G401.6 (cell line): Measurements from ENCODE around the gene MSI2.

Experiments used
- FAIRE-seq: peaks from 2 replicates; lab custom pipeline; 2012; peaks lifted over from hg19 to GRCh38; lab: Jason Lieb, UNC

MSI2 gene

DNA sequence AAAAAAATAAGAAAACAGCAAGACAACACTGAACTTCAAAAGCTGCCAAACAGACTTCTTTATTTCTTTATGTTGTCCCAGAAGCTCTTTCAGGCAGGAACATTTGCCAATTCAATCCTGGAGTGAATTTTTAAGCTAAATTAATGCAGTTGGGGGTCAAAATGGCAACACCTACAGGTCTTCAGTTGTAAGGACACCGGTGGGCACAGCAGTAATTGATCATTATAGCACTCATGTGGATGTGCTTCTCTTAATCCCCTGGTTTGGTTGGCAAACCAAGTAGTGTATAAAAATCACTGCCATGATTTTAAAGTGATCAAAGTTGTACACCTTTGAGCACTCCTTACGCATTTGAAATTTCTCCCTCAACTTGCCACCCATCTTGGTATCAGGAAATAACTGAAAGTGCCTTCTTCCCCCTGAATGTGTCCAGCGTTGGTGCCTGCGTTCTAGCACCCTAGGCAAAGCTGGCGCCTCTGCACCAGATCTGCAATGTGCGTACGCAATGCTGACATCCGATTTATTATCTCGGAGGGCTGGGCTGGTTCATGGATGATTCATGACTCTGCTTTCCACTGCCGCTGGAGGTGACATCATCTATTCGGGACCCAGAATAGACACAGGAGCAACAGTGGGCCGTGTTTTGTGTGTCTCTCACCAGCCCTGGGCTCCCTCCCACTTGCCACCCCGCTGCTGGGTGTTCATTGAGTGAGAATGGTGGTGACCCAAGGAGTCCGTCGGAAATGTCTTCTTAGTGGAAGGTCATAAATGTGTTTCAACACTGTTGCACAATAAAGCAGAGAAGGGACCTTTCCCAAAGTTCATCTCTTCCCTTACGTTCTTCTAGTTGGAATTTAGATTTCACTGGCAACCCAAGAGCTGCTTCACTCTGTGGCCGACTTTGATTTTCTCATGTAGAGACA lies 285.4 kb downstream of the MSI2 start:
- FAIRE-seq = no peak

DNA sequence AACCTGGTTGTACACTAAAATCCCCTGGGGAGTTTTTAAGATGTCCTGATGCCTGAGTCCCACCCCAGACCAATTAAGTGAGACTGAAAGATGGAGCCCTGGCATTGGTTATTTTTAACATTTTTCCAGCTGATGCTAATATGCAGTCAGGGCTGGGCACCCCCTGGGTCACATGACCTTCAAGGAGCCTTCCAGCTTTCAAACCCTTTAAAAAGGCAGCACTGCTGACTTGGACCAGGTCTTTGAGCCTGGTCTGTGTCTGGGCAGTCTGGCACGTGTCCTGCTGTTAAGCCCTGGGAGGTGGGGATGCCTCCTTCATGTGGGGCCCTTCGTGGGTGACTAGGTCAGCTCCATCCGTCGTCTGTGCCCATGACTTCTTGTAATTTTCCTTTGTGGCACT lies 286.2 kb downstream of the MSI2 start:
- FAIRE-seq = no peak

DNA sequence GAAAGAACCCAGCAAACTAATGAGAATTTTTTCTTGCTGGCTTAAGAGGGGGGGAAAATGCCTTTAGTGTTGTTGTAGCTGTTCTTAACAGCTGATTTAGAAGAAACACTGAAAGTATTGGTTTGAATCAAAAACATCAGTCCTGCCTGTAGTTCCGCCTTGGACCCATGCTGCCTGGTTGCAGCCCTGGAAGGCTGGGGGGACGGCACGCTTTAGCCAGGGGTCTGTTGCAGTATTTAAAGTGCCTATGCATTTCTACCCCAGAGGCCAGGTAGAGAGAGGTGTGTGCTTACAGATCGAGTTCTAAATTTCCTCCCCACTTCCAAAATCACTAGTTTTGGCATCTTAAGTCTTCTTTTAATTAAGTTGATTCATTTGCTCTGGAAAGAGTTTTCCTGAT lies 286.9 kb downstream of the MSI2 start:
- no peak for FAIRE-seq

DNA sequence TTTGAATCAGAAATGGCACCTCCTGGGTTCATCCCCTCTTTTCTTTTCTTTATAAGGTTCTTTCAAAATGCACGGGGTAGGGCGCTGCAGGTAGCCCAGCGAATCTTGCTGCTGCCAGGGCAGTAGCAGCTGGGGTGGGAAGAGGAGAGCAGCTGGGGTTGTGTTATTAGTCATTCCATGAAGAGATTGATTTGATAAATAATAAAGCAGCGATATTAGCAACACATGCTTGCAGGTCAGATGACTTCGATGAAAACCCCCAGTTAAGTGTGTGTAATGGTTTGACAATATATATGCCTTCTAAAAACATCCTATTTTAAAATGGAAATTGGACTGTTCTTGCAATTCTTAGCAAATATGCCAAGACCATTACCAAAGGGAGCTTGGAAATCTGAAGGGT lies 288.1 kb downstream of the MSI2 start:
- no peak for FAIRE-seq

DNA sequence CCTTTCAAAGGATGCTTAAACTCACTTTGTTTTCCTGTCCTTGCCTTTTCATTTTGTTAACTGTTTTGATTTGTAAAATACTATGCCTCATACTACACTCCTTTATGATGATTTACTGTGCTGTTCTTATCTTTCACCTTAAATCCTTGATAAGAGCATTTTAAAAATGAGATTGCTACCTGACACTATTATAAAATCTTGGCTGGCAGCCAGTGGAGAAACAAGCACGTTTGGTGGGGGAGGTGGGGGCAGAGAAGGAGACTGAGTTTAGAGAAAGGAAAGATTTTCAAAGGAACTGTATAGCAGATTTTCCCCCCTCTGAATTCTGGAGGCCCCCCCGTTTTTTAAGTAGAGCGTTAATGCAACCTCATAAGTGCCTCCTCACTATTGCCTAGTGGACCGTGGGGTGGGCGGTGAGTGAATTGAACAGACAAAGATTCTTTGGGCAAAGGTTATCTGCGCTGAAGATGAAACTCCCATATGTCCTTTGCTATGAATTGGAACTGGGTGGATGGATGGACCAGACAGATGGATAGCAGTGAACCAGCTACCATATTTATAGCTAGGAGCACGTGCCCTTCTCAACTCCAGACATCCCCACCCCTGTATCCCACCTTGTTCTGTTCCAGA lies 288.6 kb downstream of the MSI2 start:
- FAIRE-seq = no peak

DNA sequence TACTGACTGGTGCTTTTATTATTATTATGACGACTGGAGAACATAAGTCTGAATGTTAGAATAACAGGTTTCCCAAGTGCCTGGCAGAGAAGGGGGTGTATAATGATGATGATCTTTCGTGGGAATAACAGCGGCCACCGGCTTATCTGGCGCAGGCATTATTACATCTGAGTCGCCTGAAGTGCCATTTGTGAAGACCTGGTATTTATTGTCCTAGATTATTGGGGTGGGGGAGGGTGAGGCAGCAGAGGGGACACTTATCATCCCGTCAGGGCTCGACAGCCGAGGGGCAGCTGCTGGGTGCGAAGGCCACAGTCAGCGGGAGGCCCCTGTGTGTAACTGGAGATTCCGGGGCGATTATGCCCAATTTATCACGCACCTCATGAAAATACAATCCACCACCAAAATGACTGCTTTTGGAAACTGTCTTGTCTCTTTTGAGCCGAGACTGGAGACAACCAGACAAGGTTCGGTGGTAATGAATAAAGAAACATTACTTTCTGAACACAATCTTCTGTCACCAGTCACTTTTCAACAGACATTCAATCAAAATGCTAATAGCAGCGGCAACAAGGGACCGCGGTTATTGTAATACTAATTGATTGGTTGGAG lies 289.5 kb downstream of the MSI2 start:
- no peak for FAIRE-seq

DNA sequence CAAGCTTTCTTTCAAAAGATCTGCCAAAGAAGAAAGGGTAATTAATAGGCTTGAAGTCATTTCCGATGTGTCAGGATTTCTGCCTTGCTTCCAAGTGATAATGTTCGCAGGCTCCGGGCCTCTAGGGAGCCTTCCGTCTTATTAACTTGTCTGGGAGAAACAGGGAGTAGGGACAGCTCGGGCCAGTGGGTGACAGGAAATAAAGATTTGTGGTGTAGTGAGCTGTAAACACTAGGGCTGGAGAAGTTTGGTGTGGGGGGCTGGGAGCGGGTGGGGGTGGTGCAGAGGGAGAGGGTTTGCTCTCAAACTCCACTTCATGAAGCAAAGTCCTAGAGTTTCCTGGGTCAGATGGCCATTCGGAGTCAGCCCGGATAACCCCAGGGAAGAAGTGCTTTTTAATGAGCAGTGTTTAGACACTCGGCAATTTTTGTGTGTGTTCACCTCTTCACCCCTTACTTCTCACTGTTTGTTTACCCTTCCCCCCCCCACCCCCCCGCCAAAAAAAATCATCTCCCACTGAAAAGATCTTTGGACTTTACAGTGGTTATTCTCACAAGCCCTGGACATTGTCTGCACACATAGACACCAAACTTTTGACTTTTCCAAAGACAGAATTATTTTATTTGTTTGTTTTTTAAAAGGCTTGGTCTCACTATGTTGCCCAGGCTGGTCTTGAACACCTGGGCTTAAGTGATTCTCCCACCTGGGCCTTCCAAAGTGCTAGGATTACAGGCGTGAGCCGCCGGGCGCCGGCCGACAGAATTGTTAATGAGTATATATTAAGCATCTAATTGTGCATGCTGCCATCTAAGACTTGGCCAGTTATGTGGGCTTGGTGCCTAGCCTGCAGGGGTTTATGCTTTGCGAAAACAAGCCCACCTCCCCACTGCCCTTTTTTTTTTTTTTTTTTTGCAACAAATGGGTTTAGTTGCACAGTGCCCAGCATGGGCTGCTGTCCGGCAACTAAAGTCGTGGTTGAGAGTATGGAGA lies 292.4 kb downstream of the MSI2 start:
- FAIRE-seq = no peak

DNA sequence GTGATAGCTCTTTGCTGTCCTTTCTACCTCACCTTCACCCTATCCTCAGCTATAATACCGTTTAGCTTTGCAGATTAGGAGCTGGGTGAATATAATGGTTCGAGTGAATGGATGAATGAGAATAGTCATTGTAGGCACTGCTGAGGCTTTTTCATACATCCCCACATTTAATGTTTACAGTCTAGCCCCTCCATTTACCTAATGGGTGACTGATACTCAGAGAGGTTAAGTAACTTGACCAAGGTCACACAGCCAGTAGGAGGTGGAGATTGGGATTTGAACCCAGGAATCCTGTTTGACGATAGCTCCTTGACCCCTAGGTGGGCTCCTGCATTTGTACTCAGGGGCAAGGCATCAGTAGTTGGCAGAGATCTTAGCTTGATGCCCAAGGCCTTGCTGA lies 293.1 kb downstream of the MSI2 start:
- no peak for FAIRE-seq

DNA sequence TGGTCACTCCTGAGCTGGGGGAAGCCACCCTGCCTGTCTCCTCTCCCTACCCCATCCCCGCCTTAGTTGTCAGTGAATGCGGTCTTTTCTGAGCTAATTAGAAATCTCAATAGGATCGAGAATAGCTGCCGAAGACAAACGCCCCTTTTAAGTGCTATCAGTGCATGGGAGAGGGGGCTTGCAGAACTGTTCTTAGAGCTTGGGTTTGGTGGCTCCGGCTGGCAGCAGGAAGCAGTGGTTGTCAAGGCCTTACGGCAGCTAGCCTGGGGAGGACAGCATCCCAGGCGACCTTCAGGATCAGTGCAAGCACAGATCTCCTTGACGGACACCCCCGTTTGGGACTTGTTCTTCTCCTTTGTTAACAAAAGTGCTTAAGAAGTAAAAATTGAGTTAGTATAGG lies 293.7 kb downstream of the MSI2 start:
- no peak for FAIRE-seq

DNA sequence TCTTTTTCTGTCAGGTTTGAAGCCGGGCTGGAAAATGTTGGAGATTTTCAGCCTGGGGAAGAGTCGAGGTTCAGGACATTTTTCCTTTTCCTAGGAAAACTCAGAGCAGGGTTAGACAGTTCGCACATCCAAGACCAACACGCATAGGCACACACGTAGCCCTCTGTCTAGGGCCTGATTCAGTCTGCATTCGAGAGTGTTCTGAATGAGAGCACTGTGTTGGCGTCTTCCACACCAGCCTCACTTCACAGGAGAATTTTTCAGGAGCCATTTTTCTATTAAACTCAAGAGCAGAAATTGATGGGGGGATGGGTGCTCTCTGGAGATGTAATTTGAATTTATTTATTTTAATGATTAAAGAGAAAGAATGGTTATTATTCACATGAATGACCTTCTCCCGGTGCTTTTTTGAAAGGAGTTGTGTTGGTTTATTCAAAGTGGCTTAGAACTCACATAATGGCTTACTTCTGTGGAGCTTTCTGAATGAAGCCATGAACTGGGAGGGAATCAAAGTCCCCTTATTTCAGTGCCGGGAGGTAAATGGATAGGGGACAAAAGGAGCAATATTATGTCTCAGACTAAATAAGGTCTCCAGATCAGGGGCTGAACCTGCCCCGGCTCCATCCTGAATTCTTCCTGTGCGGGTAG lies 294.5 kb downstream of the MSI2 start:
- FAIRE-seq = no peak

DNA sequence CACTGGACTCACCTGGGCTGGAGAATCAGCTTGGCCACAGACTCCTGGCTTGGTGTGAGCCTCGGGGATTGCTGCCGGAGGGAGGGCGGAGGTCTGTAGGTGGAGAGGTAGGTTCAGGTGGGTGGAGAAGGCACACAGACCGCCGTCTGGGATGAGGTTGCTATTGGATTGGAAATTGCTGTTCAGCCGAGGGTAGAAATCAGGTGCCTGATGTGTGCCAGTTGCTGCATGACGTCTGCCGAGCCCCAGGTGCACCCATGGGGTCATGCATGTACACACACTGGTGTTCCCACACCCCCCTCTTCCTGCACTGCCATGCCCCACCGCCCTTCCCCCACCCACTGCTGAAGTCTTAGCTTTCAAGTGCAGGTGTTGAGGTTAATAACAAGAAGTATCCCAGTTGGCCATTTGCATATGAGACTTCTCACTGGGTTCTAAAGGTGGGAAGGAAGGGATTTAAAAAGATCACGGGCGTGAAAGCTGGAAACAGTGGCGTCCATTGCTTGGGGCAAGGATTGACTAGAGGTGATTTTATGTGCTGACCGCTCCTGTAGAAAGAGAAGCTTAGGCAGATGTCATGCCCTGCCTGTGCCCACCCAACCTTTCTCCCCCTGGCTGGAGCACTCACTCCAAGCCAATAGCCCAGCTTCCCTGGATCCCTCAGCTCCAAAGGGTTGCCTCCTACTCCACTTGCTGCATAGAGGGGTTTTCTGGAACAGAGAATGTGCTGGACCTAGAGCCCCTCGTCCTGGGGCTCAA lies 295.2 kb downstream of the MSI2 start:
- FAIRE-seq = no peak

DNA sequence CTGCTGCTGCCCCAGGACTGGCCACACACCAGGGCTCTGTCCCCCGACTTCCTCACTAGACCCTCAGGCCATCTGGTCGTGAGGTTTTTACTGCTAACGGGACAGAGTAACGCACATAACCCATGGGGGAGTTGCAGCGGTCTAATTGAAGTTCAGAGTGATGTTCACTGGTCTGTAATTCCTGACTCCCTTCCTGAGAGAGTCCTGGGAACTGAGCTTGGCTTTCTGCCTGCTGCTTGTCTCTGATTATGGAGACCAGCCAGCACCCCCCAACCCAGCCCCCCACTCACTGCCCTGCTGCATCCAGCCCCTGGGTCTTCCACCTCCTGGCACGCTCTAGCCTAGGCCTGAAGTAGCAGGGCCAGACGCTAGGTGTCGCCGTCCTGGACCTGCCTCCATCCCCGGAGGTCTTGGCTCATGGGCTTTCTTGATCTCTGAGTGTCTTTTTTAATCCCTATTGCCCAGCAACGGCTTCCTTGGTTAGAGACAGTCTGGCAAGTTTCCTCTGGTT lies 295.8 kb downstream of the MSI2 start:
- no peak for FAIRE-seq

DNA sequence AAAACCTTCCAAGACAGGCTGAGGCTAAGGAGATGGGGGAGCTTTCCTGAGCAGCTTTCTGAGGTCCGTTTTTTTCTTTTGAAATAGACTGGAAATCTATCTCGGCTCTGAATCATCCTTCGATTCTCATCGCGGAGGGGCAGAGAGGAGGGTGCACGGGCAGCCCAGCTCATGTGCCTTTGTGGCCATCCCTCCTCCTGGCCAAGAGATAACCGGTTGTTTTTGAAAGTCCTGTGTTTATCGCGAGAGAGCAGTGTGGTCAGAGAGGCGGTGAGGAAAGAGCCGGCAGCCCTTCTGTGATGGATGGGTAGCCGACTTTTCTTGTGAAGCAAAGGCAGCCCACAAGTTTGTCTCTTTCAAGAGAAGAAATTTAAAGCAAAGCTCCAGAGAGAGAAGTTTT lies 297.2 kb downstream of the MSI2 start:
- no peak for FAIRE-seq

DNA sequence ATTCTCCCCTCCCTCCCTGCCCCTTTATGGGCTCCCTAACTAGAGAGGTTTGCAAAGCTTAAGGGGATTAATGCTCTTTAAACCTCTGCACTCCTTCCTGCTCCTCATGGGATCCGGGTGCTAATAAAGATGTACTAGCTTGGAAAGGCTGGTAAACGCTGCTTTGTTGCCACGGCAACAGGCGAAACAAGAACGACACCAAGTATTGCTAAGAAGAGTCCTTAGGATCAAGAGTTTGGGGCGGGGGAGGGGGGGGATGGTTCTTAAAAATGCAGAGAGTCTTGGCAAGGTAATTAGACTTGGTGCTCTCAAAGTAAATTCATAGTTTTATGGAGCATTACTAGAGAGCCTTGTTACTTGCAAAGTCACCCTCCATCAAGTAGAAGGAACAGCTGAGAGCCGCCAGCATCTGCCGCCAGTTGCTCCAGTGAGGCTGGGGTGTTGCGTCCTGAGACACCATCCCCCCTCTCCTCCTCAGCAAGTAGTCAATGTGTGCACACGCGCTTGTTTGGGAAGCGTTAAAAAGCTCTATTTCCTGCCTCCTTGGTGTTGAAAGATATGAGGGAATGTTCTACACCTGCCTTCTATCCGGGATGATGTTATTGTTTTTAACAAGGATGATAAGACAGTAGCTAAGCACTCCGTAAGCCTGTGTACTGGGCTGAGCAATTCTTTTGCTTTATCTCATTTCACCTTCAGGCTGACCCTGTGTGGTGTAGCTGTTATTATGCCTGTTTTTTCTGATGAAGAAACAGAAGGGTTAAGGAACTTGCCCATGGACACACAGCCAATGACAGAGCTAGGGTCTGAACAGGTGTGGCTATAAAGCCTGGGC lies 297.9 kb downstream of the MSI2 start:
- no peak for FAIRE-seq

DNA sequence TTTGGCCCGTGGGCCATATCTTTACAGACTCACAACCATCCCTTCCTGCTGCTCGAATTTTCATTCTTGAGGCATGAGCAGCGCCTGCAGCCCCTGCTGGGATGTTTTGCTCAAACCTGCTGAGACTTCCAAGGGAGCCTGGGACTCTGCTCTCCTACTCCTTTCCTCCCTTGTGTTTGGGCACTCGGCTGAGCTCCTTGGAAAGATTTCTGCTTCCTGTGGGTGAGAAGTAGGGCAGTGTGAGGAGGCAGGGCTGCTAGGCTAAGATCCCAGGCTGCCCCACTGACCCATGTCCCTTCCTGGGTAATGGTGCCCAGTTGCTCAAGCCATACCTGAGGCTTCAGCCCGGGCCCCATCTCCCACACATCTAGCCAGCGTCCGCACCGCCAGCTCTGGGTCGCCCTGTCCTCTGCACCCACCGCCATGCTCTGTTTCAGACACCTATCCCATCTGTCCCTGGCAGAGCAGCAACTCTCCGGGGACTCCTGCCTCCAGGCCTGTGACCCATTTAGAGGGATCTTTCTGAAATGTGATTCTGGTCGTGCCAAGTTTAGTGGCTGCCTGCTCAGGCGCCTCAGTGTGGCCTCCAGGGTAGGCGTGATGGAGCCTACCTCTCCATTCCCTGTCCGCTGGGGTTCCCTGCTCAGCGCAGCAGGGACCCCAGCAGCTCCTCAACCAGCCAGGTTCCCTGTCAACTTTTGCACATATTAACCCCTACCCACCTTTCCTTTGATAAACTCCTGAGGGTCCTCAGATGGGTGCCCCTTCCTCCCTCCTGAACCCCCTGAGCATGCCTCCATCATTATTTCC lies 298.7 kb downstream of the MSI2 start:
- no peak for FAIRE-seq

DNA sequence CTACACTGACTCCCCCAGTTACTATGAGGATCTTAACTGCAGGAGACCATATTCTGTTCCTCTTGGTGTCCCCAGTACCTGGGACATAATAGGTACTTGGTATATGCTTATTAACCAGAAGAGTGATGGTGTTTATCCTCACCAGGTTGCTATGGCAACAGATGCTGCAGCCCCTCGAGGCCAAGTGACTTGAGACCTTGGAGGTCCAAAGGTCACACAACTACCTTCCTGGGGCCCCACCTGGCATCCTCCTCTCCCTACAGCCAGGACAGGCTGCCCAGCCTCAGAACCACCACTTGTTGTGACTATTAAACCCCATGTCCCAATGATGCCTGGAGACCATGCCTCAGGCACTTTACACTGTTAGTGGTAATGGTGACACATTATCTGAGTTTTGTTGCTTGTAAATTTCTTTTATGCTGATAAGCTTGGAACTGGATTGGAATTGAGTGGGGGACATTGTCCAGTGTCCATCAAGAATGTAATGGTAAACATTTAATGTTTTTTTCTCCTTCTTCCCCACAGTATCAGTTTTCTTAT lies 299.4 kb downstream of the MSI2 start:
- FAIRE-seq = no peak

DNA sequence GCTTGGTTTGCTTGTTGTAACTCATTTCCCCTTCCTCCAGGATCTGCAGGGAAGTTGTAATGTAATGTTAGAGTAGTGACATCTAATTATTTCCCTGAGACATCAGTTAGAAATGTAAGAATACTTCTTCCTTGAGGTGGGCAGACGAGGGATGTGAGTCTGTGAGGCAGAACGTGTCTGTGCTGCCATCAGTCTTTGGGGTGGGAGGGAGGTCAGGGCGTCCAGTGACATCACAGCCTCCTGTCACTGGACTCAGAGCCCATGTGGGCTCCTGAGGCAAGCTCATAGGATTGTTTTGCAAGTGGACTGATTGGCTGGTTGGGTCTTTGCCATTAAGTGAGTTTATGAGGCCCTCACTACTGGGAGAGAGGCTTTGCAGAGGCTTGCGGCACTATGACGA lies 300.0 kb downstream of the MSI2 start:
- FAIRE-seq = no peak

DNA sequence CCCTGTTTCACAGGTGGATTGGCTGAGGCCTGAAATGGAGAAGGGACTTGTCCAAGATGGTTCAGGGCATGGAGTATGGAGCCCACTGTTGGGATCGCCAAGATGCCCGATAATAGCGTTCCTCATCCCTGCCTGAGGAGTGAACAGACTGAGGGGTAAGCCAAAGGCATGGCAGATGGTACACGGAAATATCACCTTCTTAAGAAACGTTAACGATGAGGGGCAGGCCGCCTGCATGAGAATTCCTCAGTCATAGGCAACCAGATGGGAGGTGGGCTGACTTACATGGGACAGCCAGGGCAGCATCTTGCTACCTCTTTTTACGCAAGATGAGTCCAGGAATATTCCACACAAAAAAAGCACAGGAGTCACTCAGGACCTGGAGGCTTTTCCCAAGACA lies 300.7 kb downstream of the MSI2 start:
- FAIRE-seq = no peak

DNA sequence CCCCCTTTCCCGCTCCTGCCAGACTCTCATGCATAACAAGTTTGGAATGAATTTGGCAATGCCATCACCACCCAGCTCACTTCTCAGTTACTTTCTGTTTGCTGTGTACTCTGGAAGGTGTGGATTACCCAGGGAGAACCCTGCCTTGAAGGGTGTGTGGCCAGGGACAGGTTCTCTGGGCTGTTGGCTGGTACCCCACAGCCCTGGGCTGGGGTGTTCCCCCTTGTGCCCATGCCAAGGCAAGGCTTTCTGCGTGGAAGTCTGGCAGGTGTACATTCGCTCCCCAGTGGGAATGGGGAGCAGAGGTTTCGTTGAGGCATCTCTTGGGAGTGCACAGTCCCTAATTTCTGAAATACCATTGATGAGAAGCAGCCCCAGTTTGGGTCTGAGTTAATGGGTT lies 301.1 kb downstream of the MSI2 start:
- FAIRE-seq = no peak
